ENCODE data around the gene CBX5.

DNA sequence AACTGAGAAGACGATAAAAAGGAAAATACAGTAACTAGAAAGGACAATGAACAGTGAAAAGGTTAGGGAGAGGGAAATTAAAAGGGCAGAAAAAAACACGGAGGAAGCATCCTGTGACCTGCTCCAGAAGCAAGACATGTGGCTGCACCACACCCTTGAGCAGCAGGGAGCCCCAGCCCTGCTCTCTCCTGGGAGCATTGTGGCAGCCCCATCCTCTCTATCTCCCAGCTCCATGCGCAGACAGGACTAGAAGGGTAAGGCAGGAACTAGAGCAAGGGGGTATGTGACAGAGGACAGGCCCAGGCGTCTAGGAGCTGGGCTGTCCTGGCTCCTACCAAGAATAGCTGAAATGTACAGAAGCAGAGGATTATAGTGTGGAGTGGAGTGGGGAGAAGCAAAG, 52.5 kb downstream of the CBX5 start:
- TF ChIP-seq, protein P1, sequence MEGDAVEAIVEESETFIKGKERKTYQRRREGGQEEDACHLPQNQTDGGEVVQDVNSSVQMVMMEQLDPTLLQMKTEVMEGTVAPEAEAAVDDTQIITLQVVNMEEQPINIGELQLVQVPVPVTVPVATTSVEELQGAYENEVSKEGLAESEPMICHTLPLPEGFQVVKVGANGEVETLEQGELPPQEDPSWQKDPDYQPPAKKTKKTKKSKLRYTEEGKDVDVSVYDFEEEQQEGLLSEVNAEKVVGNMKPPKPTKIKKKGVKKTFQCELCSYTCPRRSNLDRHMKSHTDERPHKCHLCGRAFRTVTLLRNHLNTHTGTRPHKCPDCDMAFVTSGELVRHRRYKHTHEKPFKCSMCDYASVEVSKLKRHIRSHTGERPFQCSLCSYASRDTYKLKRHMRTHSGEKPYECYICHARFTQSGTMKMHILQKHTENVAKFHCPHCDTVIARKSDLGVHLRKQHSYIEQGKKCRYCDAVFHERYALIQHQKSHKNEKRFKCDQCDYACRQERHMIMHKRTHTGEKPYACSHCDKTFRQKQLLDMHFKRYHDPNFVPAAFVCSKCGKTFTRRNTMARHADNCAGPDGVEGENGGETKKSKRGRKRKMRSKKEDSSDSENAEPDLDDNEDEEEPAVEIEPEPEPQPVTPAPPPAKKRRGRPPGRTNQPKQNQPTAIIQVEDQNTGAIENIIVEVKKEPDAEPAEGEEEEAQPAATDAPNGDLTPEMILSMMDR (IDR thresholded peaks at IDR 0.05; ENCODE audit: low read depth, low read length), result no peak
- TF ChIP-seq EZH2phosphoT487 (IDR thresholded peaks at IDR 0.05; ENCODE audit: low read depth), result no peak
